ENCODE data around the gene CXXC4. TPM values are rescaled to one million over a fixed set of nuclear protein-coding genes. Genes with fewer than 3 reads are reported as not detected.

CXXC4 gene
- total and polyA plus RNA-seq, 2 experiments from 2014 or later = 1.6 to 3.0 TPM

DNA sequence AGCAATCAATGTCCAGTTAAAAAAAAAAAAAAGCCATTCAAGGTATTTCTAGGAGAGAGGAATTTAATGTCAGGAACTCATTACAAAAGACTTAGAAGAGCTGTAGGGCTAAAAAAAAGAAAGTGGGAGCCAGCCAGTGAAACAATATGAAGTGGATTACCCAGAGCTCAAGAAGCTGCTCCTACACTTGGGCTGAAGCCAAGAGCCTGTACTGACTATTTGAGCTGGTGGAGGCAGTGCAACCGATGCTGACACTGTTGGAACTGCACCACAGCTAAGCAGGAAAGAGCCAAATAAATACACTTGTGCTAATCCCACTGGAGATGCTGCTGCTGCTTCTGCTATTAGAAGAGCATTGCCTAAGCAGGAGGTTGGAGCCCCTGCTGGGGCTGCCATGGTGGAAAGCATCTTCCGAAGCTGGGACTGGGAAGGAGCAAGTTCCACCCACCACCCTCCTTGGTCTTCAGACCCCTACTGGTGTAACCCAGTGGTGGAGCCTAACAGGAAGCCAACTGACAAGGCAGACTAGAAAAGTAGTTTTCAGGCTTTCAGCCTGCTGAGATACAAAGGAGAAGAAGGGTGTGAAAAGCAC is 65.4 kb downstream of the CXXC4 start:
- H3K9me2 ChIP-seq (ENCODE audit: insufficient read depth) = no peaks in the 10 kb centered on the region
- Mint-ChIP-seq H3K4me1 (peaks cover 11% of the 10 kb centered on the region), H3K27ac (no peak overlapping the region), H3K9me3 (peaks cover 12% of the 10 kb centered on the region), H3K27me3 (ENCODE audit: insufficient read depth, low read depth, poor library complexity) (no peaks in the 10 kb centered on the region), H3K4me3 (no peak overlapping the region), H3K36me3 (ENCODE audit: low read depth) (peaks cover 6% of the 10 kb centered on the region; the same call in 1 of the 3 replicates)
- DNase-seq (ENCODE audit: low spot score) (no peak), ATAC-seq (no peak)
- H3K4me1 ChIP-seq (ENCODE audit: insufficient read depth) = peaks cover 11% of the 10 kb centered on the region
- H2AFZ ChIP-seq = no peak overlapping the region
- TF ChIP-seq EZH2phosphoT487 (IDR thresholded peaks at IDR 0.05; ENCODE audit: unreplicated experiment) (no peak), ZNF114 (CRISPR knock-in tag; IDR thresholded peaks at IDR 0.05) (no peak), CREB1 (CRISPR knock-in tag; IDR thresholded peaks at IDR 0.05; ENCODE audit: low read depth) (no peak), EZH2 (IDR thresholded peaks at IDR 0.05; ENCODE audit: low read depth, unreplicated experiment) (no peak), NANOG (IDR thresholded peaks at IDR 0.05; ENCODE audit: borderline replicate concordance) (no peak), POLR2AphosphoS5 (IDR thresholded peaks at IDR 0.05; ENCODE audit: low read depth) (no peak), STAT1 (IDR thresholded peaks at IDR 0.05; ENCODE audit: unreplicated experiment) (no peak), ZNF331 (CRISPR knock-in tag; IDR thresholded peaks at IDR 0.05; ENCODE audit: low read depth) (no peak), JUNB (IDR thresholded peaks at IDR 0.05; ENCODE audit: unreplicated experiment) (no peak)
- TF ChIP-seq, protein P1, sequence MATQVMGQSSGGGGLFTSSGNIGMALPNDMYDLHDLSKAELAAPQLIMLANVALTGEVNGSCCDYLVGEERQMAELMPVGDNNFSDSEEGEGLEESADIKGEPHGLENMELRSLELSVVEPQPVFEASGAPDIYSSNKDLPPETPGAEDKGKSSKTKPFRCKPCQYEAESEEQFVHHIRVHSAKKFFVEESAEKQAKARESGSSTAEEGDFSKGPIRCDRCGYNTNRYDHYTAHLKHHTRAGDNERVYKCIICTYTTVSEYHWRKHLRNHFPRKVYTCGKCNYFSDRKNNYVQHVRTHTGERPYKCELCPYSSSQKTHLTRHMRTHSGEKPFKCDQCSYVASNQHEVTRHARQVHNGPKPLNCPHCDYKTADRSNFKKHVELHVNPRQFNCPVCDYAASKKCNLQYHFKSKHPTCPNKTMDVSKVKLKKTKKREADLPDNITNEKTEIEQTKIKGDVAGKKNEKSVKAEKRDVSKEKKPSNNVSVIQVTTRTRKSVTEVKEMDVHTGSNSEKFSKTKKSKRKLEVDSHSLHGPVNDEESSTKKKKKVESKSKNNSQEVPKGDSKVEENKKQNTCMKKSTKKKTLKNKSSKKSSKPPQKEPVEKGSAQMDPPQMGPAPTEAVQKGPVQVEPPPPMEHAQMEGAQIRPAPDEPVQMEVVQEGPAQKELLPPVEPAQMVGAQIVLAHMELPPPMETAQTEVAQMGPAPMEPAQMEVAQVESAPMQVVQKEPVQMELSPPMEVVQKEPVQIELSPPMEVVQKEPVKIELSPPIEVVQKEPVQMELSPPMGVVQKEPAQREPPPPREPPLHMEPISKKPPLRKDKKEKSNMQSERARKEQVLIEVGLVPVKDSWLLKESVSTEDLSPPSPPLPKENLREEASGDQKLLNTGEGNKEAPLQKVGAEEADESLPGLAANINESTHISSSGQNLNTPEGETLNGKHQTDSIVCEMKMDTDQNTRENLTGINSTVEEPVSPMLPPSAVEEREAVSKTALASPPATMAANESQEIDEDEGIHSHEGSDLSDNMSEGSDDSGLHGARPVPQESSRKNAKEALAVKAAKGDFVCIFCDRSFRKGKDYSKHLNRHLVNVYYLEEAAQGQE (IDR thresholded peaks at IDR 0.05; ENCODE audit: unreplicated experiment) = no peak
- TF ChIP-seq, protein P2, sequence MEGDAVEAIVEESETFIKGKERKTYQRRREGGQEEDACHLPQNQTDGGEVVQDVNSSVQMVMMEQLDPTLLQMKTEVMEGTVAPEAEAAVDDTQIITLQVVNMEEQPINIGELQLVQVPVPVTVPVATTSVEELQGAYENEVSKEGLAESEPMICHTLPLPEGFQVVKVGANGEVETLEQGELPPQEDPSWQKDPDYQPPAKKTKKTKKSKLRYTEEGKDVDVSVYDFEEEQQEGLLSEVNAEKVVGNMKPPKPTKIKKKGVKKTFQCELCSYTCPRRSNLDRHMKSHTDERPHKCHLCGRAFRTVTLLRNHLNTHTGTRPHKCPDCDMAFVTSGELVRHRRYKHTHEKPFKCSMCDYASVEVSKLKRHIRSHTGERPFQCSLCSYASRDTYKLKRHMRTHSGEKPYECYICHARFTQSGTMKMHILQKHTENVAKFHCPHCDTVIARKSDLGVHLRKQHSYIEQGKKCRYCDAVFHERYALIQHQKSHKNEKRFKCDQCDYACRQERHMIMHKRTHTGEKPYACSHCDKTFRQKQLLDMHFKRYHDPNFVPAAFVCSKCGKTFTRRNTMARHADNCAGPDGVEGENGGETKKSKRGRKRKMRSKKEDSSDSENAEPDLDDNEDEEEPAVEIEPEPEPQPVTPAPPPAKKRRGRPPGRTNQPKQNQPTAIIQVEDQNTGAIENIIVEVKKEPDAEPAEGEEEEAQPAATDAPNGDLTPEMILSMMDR (conservative IDR thresholded peaks at IDR 0.05; ENCODE audit: low read depth in 2 of 2) = no peak
- TF ChIP-seq, protein P3, sequence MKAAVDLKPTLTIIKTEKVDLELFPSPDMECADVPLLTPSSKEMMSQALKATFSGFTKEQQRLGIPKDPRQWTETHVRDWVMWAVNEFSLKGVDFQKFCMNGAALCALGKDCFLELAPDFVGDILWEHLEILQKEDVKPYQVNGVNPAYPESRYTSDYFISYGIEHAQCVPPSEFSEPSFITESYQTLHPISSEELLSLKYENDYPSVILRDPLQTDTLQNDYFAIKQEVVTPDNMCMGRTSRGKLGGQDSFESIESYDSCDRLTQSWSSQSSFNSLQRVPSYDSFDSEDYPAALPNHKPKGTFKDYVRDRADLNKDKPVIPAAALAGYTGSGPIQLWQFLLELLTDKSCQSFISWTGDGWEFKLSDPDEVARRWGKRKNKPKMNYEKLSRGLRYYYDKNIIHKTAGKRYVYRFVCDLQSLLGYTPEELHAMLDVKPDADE (IDR thresholded peaks at IDR 0.05) = no peak
- TF ChIP-seq, protein P4, sequence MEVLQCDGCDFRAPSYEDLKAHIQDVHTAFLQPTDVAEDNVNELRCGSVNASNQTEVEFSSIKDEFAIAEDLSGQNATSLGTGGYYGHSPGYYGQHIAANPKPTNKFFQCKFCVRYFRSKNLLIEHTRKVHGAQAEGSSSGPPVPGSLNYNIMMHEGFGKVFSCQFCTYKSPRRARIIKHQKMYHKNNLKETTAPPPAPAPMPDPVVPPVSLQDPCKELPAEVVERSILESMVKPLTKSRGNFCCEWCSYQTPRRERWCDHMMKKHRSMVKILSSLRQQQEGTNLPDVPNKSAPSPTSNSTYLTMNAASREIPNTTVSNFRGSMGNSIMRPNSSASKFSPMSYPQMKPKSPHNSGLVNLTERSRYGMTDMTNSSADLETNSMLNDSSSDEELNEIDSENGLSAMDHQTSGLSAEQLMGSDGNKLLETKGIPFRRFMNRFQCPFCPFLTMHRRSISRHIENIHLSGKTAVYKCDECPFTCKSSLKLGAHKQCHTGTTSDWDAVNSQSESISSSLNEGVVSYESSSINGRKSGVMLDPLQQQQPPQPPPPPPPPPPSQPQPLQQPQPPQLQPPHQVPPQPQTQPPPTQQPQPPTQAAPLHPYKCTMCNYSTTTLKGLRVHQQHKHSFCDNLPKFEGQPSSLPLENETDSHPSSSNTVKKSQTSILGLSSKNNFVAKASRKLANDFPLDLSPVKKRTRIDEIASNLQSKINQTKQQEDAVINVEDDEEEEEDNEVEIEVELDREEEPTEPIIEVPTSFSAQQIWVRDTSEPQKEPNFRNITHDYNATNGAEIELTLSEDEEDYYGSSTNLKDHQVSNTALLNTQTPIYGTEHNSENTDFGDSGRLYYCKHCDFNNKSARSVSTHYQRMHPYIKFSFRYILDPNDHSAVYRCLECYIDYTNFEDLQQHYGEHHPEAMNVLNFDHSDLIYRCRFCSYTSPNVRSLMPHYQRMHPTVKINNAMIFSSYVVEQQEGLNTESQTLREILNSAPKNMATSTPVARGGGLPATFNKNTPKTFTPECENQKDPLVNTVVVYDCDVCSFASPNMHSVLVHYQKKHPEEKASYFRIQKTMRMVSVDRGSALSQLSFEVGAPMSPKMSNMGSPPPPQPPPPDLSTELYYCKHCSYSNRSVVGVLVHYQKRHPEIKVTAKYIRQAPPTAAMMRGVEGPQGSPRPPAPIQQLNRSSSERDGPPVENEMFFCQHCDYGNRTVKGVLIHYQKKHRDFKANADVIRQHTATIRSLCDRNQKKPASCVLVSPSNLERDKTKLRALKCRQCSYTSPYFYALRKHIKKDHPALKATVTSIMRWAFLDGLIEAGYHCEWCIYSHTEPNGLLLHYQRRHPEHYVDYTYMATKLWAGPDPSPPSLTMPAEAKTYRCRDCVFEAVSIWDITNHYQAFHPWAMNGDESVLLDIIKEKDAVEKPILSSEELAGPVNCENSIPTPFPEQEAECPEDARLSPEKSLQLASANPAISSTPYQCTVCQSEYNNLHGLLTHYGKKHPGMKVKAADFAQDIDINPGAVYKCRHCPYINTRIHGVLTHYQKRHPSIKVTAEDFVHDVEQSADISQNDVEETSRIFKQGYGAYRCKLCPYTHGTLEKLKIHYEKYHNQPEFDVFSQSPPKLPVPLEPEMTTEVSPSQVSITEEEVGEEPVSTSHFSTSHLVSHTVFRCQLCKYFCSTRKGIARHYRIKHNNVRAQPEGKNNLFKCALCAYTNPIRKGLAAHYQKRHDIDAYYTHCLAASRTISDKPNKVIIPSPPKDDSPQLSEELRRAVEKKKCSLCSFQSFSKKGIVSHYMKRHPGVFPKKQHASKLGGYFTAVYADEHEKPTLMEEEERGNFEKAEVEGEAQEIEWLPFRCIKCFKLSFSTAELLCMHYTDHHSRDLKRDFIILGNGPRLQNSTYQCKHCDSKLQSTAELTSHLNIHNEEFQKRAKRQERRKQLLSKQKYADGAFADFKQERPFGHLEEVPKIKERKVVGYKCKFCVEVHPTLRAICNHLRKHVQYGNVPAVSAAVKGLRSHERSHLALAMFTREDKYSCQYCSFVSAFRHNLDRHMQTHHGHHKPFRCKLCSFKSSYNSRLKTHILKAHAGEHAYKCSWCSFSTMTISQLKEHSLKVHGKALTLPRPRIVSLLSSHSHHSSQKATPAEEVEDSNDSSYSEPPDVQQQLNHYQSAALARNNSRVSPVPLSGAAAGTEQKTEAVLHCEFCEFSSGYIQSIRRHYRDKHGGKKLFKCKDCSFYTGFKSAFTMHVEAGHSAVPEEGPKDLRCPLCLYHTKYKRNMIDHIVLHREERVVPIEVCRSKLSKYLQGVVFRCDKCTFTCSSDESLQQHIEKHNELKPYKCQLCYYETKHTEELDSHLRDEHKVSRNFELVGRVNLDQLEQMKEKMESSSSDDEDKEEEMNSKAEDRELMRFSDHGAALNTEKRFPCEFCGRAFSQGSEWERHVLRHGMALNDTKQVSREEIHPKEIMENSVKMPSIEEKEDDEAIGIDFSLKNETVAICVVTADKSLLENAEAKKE (CRISPR knock-in tag; IDR thresholded peaks at IDR 0.05) = no peak
- H3K4me3 ChIP-seq = no peak overlapping the region
- no peaks in the 10 kb centered on the region for H4K20me1 ChIP-seq (replicated peaks; ENCODE audit: insufficient read depth)
- peaks cover 5% of the 10 kb centered on the region; the same call in 1 of the 2 replicates for H3K36me3 ChIP-seq (ENCODE audit: insufficient read depth)
- no peak overlapping the region for H3K27ac ChIP-seq (ENCODE audit: low read depth)
- H3K79me2 ChIP-seq (replicated peaks; ENCODE audit: insufficient read depth) = no peaks in the 10 kb centered on the region
- no peaks in the 10 kb centered on the region for H3K27me3 ChIP-seq (ENCODE audit: insufficient read depth)
- no peak overlapping the region for H3K4me2 ChIP-seq
- H3F3A ChIP-seq (replicated peaks; ENCODE audit: low read depth) = no peaks in the 10 kb centered on the region
